GM06990 (cell line): ENCODE measurements around the gene SLC23A3.
A peak's percentile ranks its signal among the peaks of the same experiment; 100 is the strongest.

Experiments
- DNase-seq: peaks from one replicate; pipeline ENCODE4 v3.0.0-alpha.2; 2011; ENCODE audit not compliant: insufficient read length; ENCODE audit errors: extremely low read depth
- H3K27me3 ChIP-seq: replicated peaks from 2 replicates; pipeline ENCODE4 v1.6.0; 2011; ENCODE audit warnings: low read length; ENCODE audit not compliant: control insufficient read depth, insufficient read depth
- H3K36me3 ChIP-seq: 2 replicates; pipeline ENCODE4 v1.5.1; 2011; ENCODE audit warnings: low read length; ENCODE audit not compliant: control insufficient read depth, insufficient read depth
- H3K4me3 ChIP-seq: replicated peaks from 2 replicates; pipeline ENCODE4 v1.5.1; 2011; ENCODE audit warnings: low read depth, mild to moderate bottlenecking, control low read depth, low read length
- CTCF ChIP-seq: IDR thresholded peaks from 2 replicates; pipeline ENCODE4 v1.5.1; 2011; ENCODE audit warnings: low read length, control low read depth, mild to moderate bottlenecking, inconsistent platforms; ENCODE audit not compliant: insufficient read depth, poor library complexity, severe bottlenecking

Gene SLC23A3

GRCh38 chr2:219159771-219160185 is 10.1 kb downstream of the SLC23A3 start:
- Histone ChIP-seq H3K4me3 (peak overlapping the region; percentile 86), H3K36me3 (no peaks in the 10 kb centered on the region; the same call in 1 of the 2 replicates), H3K27me3 (no peaks in the 10 kb centered on the region)
- no peak for DNase-seq
- no peak for TF ChIP-seq CTCF

GRCh38 chr2:219158586-219158985 is 11.2 kb downstream of the SLC23A3 start:
- no peak for DNase-seq
- TF ChIP-seq CTCF = no peak
- Histone ChIP-seq H3K36me3 (no peaks in the 10 kb centered on the region; the same call in 1 of the 2 replicates), H3K27me3 (no peaks in the 10 kb centered on the region), H3K4me3 (no peak overlapping the region)

- no peak for TF ChIP-seq CTCF
- Histone ChIP-seq H3K36me3 (no peaks in the 10 kb centered on the region; the same call in 1 of the 2 replicates), H3K4me3 (no peak overlapping the region), H3K27me3 (no peaks in the 10 kb centered on the region)
- no peak for DNase-seq
Measured at GRCh38 chr2:219158025-219158424, 11.8 kb downstream of the SLC23A3 start.

- no peaks in the 10 kb centered on the region; the same call in 1 of the 2 replicates for H3K36me3 ChIP-seq
- no peaks in the 10 kb centered on the region for H3K27me3 ChIP-seq
- DNase-seq = no peak
- H3K4me3 ChIP-seq = no peak overlapping the region
- no peak for TF ChIP-seq CTCF
Measured at GRCh38 chr2:219157396-219157795, 12.4 kb downstream of the SLC23A3 start.

- Histone ChIP-seq H3K4me3 (no peak overlapping the region), H3K27me3 (no peaks in the 10 kb centered on the region), H3K36me3 (no peaks in the 10 kb centered on the region; the same call in 1 of the 2 replicates)
- peak; percentile 52 for TF ChIP-seq CTCF
- no peak for DNase-seq
Measured at GRCh38 chr2:219155054-219155644, 14.7 kb downstream of the SLC23A3 start.

GRCh38 chr2:219149667-219150066 is 20.2 kb downstream of the SLC23A3 start:
- no peak for TF ChIP-seq CTCF
- DNase-seq = no peak
- Histone ChIP-seq H3K27me3 (no peaks in the 10 kb centered on the region), H3K4me3 (no peak overlapping the region), H3K36me3 (no peaks in the 10 kb centered on the region)
